SH-SY5Y (cell line): ENCODE data around the gene LRRTM2.

Experiments used
- GATA2 ChIP-seq: IDR thresholded peaks from 2 replicates; pipeline ENCODE4 v1.6.1; 2011; ENCODE audit warnings: mild to moderate bottlenecking, low read depth, low read length
- GATA3 ChIP-seq: IDR thresholded peaks from 2 replicates; pipeline ENCODE4 v1.6.1; 2011; ENCODE audit warnings: low read depth, mild to moderate bottlenecking, low read length, moderate library complexity

- no peak for TF ChIP-seq GATA3
- no peak for TF ChIP-seq GATA2
Observed at GRCh38 chr5:138828556-138828955, 46.6 kb downstream of the LRRTM2 start.
